ENCODE data around the gene TRAF5.
"Not testable (repeated sequence)": the region's sequence is repeated elsewhere in the genome, so short reads cannot be mapped to it uniquely, and the experiment has no call there.

Gene TRAF5

DNA sequence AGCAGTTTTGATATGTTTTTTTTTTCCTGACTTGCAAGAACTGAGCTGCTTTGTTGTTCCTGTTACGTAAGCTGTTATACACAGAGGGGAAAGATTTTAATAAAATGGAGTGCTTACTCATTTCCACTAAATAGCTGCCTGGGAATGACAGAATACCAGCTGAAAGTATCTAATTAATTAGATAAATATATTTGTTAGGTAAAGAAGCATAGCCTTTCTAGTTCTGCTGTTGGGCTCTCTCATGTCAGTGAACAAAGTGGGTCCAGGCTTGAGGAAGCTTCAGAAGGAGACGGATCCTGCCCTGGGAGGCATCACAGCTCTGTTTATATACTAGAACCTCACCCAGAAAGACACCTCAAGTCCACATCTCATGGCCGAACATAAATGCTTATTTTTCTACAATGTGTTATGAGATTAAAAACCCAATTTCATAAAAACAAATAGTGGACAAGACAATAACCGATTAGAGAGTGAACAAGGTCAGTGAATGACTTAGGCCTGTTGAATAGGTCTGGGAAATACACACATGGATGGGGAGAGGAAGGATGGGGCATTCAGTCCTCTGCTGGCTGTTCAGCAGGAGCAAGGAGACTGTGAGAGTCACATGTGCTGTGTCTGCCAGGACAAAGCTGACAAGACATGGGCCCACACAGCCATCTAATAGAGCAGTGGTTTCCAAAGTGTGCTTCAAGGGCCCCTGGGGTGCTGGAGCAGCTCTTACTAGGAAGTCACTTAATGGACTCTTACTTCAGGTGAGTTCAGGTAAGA is 20.6 kb downstream of the TRAF5 start:
- no peak for DNase-seq

DNA sequence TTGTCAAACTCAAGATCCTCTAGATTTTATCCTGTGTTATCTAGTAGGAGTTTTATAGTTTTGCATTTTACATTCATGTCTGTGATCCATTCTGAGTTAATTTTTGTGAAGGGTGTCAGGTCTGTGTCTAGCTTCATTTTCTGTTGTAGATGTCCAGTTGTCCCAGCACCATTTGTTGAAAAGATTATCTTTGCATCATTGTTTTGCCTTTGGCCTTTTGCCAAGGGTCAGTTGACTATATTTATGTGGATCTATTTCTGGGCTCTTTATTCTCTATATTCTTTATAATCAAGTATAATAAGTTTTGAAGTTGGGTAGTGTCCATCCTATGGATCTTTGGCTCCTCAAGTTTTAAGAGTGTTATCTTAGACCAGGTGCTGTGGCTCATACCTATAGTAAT is 21.9 kb downstream of the TRAF5 start:
- DNase-seq: no peak

GRCh38 chr1:211349741-211350140 is 23.1 kb downstream of the TRAF5 start:
- DNase-seq: no peak

- DNase-seq: not testable (repeated sequence)
These were observed 25.4 kb downstream of the TRAF5 start for GRCh38 chr1:211352055-211352454.

GRCh38 chr1:211352465-211352864 is 25.8 kb downstream of the TRAF5 start:
- DNase-seq: no peak

DNA sequence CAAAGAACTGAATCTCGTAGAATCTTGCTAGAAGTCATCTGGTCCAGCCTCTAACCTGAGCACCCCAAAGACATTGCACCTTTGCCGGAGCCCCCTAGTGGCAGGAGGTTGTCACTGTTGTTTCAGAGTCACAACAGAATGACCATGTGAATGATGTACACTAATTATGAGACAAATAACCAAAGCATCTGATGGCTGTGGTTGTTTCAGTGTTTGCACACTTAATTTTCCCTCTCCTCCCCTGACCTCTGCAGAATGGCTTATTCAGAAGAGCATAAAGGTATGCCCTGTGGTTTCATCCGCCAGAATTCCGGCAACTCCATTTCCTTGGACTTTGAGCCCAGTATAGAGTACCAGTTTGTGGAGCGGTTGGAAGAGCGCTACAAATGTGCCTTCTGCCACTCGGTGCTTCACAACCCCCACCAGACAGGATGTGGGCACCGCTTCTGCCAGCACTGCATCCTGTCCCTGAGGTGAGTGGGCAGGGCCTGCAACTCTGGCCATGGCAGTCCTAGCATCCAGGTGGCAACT is 26.4 kb downstream of the TRAF5 start:
- DNase-seq: peak; percentile 69

DNA sequence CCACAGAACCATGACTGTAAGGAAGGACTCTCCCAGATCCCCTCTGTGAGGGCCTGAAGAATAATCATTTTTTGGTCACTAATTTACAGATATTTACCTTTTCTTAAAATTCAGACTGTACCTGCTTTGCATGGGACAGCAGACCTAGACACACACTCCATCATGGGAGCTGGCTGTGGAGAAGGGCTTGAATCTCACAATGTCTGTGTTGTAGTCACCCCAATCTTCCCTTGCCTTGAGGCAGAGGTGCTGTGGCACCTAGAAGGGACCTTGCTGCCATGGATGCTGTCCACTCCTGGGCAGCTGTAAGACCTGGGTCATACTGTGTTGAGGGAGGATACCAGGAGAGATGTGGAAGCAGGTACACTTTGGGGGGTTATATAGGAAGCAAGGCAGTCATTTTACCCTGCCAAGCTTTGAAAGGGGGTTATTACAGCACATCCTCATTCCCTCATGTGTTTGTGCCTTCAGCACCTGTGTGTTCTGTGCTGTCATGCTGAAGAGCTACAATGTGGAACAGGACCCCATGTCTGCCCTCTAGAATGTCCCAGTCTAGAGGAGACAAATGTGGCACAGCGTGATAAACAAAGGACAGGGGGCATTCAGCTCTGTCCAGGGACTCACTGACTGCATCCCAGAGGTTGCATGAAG is 27.1 kb downstream of the TRAF5 start:
- no peak for DNase-seq

DNA sequence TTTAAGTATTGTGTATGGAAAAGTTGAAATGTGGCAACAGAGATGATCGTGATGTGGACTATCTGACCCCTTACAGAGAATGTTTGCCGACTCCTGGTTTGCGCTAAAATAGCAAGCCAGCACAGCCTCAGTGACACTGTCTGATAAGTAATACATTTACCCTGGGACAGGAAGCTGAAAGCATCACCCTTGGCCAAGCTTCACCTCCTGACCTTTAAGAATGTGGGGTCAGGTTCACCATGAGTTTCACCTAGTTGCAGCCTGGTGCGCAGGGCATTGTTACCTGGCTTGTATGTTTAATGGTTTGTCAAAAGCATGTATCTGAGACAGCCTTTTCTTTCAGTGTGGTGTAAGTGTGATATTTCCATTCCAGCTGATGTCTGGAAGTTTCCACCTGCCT is 29.2 kb downstream of the TRAF5 start:
- DNase-seq: no peak

GRCh38 chr1:211356723-211357407 is 30.2 kb downstream of the TRAF5 start:
- no peak for DNase-seq

DNA sequence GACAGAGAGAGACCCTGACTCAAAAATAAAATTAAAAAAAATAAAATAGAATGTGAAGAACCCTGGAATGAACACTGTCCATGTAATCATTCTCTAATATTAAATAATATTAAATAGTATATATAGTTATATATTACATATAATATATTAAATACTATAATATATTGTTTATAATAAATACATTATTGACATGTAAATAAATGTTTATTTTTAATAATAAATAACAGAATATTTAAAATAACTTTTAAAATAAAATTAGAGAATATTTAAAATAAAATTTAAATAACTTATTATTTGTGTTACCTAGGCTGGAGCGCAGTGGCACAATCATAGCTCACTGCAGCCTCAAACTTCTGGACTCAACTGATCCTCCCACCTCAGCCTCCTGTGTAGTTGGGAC is 32.1 kb downstream of the TRAF5 start:
- no peak for DNase-seq

DNA sequence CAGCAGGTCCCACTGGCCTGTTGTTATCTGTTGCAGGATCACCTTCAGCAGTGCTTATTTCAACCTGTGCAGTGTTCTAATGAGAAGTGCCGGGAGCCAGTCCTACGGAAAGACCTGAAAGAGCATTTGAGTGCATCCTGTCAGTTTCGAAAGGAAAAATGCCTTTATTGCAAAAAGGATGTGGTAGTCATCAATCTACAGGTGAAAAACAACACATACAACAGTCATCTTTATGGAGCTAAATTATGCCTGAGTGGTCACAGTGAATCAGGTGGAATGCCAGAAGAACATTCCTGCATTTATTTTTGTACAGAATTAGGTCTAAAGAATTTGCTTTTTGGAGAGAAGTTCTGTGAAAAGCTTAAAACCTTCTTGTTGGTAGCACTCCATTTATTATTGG is 33.2 kb downstream of the TRAF5 start:
- DNase-seq: no peak

GRCh38 chr1:211361202-211361601 is 34.6 kb downstream of the TRAF5 start:
- no peak for DNase-seq

DNA sequence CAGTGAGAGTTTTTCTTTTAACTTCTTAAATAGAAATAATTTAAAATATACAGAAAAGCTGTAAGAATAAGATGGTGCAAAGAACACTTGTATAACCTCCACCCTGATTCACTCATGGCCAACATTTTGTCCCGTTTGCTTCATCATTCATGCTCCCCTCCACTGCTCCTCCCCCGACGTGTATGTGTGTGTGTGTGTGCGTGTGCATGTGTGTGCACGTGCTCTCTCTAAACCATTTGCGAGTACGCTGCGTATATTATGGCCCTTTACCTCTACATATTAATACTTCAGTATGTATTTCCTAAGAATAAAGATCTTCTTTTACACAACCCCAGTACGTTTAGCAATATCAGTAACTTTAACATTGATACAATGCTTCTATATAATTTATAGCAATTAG is 43.0 kb downstream of the TRAF5 start:
- DNase-seq: no peak

DNA sequence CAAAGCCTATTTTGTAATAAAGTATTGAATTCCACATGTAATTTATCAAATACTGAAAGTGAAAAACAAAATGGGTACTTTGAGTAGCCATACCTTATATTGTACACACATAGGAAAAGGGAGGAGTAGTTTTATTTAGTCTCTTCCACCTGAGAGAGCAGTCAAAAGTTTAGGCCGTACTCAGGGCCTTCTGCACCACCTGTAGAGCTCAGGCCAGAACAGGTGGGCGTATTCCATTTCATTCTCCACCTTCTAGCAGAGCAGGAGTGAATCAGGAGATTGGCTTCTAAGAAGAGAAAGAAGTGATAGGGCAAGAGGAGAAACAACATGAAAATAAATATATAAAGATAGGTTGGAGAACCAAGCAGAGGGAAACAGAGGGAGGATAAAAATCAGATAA is 44.0 kb downstream of the TRAF5 start:
- no peak for DNase-seq

DNA sequence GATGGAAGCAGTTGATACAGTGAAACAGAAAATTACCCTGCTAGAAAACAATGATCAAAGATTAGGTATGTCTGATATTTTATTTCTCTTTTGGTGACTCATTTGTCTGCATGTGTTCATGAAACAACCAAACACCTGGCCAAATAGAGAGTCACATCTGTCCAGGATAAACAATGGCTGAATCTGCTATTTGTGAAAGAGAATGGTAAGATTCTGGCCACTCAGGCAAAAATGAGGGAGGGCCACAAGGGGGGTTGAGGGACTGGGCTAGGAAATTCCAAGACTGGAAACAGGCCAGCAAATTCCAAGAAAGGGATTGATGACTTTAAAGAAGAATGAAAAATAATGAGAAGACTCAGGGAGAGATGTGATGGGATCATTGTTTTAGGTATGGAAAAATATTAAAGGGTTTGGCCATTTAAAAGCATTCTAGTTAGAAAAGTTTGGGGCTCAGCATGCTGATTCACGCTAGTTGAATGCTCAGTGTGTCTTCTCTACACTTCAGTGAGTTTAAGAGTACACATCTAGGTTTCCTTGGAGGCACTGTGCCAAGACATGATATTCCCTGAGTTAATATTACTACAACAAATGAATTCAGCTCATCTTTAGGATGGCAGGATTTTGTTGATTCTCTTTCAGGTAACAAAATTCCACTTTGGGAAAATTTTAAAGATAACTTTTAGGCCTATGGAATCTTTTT is 44.9 kb downstream of the TRAF5 start:
- no peak for DNase-seq

GRCh38 chr1:211372463-211372862 is 45.8 kb downstream of the TRAF5 start:
- DNase-seq: no peak

DNA sequence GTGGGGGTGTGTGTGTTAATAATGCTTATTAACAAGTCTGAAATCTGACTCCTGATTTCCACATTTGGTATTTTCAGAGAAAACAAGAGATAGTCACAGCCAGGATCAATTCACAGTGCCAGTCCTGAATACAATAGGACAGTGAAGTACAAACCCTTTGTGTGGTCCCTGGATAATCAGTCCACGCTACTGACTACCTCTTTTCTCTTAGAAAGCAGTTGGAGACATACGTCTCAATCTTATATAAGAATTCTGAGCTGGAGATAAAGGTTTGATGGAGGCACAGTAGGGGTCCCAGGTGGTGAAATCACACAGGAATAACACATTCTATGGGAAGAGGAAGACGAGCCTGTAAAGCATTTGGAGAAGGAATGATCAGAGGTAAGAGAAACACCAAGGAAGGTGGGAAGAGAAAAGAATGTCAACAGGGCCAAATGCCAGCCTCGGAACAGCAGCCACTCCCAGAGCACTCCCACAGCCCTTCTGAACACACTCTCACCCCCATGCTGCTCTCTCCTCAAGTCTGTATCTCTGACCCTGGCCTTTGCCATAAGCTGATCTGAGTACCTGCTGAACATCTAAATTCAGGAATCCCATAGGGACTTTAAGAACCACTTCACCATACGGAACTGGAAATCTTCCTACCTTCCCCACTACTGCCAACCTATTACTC is 48.6 kb downstream of the TRAF5 start:
- DNase-seq: no peak

GRCh38 chr1:211375949-211376348 is 49.3 kb downstream of the TRAF5 start:
- DNase-seq: no peak

DNA sequence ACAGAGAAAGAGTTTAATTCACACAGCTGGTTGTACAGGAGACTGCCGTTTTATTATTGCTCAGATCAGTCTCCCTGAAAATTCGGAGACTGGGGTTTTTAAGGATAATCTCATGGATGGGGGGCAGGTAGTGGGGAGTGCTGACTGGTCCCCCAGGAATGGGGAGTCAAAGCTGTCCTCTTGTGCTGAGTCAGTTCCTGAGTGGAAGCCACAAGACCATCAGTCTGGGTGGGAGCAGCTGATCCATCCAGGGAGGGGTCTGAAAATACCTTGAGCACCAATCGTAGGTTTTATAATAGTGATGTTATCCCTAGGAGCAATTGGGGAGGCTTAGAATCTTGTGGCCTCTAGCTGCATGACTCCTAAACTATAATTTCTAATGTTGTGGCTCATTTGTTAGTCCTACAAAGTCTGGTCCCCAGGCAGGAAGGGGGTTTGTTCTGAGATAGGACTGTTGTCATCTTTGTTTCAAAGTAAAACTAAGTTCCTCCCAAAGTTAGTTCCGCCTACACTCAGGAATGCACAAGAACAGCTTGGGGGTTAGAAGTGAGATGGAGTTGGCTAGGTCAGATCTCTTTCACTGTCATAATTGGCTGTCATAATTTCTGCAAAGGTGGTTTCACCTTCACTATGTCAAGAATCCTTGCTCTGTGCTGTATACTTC is 50.3 kb downstream of the TRAF5 start:
- no peak for DNase-seq

GRCh38 chr1:211377539-211378450 is 51.2 kb downstream of the TRAF5 start:
- DNase-seq: no peak

DNA sequence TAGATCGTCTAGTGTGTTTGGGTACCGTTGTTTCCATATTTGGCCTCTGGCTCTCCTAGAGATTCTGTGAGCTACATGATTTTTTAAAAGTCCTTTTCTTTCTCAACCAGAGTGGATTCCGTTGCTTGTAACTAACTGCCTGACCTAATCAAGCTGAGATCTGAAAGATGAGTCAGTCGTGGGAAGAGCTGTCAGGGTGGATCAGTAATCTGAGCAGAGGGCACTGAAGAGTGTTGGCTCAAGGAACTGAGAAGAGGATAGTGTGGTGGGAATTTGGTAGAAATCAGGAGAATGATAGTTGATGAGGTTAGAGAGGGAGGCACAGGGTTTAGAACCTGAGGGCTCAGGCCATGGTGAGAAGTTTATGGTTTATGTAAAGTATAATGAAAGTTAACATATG is 52.2 kb downstream of the TRAF5 start:
- DNase-seq: no peak

Data from CD4-positive, alpha-beta T cell treated with Interleukin-10 for 1 hour (primary cell).